Epithelial cell of esophagus (primary cell): ENCODE data around the gene NAXD.

Source experiments
- DNase-seq: peaks from one replicate; pipeline ENCODE4 v3.0.0; 2010; ENCODE audit warnings: low read depth
- H3K4me3 ChIP-seq: 2 replicates; pipeline ENCODE4 v1.5.1; 2011; ENCODE audit warnings: mild to moderate bottlenecking, low read length, control low read depth
- TF ChIP-seq, protein P1 (sequence below): IDR thresholded peaks from 2 replicates; pipeline ENCODE4 v1.5.1; 2011; ENCODE audit warnings: low read depth, mild to moderate bottlenecking, low read length, control low read depth, inconsistent platforms; ENCODE audit not compliant: insufficient read depth; ENCODE audit errors: missing control alignments

Gene NAXD

DNA sequence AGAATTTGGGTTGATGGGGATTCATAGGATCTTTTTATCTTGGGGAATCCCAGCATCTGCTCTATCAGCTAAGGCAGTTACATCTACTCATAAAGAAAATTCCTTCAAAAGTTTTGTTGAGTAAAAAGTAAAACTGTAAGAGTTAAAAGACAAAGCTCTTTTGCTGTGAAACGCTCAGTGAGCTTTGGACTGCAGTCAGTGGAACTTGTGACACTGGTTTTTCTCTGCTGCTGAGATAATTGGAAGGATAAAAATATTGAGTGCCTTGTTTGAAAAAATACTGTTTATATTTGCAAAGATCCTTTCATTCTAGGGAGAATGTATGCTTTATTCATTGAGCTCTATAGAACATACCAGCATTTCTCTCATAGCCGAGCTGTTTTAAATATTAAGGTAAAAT lies 5.3 kb downstream of the NAXD start:
- TF ChIP-seq, protein P1, sequence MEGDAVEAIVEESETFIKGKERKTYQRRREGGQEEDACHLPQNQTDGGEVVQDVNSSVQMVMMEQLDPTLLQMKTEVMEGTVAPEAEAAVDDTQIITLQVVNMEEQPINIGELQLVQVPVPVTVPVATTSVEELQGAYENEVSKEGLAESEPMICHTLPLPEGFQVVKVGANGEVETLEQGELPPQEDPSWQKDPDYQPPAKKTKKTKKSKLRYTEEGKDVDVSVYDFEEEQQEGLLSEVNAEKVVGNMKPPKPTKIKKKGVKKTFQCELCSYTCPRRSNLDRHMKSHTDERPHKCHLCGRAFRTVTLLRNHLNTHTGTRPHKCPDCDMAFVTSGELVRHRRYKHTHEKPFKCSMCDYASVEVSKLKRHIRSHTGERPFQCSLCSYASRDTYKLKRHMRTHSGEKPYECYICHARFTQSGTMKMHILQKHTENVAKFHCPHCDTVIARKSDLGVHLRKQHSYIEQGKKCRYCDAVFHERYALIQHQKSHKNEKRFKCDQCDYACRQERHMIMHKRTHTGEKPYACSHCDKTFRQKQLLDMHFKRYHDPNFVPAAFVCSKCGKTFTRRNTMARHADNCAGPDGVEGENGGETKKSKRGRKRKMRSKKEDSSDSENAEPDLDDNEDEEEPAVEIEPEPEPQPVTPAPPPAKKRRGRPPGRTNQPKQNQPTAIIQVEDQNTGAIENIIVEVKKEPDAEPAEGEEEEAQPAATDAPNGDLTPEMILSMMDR = no peak
- no peak for DNase-seq

GRCh38 chr13:110624766-110625756 lies 9.7 kb downstream of the NAXD start:
- no peak overlapping the region for H3K4me3 ChIP-seq
- TF ChIP-seq, protein P1 = no peak
- DNase-seq = no peak

More for the DNA sequence above, 5.3 kb downstream of the NAXD start:
- no peak overlapping the region for H3K4me3 ChIP-seq

DNA sequence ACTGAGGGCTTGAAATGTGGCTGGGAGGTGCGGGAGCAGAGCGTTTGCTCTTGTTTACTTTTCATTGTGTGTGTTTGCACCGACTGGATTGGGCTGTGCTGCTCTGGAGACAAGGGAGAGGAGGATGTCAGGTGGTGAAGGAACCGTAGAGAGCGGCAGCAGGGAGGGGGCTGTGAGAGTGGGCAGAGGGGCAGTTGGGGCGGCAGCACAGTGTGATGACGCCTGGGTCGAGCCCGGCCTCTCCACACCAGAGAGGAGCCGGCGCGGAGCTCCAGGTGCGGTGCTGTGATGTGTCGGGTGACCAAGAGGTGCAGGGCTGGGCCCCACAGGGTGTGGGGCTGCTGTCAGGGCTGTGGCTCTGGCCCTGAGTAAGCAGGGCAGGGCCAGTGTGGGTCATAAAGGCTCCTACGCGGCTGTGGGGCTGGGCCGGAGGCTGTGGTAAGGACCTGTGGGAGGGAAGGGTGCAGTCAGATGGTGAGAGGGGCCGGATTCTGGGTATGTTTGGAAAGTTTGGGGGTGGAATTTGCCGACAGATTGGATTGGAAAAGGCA lies 10.5 kb downstream of the NAXD start:
- TF ChIP-seq, protein P1 = no peak
- DNase-seq = peak; percentile 22
- H3K4me3 ChIP-seq = no peak overlapping the region

DNA sequence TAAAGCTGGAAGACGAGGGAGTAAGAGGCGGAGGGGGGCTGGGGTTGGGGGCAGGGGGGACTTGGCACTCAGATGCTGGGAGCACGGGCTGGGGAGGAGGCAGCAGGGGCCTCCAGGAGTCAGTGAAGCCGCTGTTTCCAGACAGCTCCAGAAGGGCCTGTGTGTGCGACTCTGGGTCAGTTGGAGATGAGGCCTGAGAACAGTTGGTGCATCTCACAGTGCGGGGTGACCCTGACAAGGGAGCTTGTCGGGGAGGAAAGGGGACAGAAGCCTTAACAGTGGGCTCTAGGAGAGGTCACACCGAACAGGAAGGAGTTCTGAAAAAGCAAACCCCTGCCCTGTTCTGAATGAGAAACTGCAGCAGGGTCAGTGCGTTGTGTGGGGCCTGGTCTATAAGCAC lies 11.2 kb downstream of the NAXD start:
- TF ChIP-seq, protein P1 = no peak
- H3K4me3 ChIP-seq = no peak overlapping the region
- no peak for DNase-seq

GRCh38 chr13:110627351-110627750 lies 12.0 kb downstream of the NAXD start:
- TF ChIP-seq, protein P1 = no peak
- peak; percentile 90 for DNase-seq
- no peak overlapping the region for H3K4me3 ChIP-seq

- H3K4me3 ChIP-seq = no peak overlapping the region
- DNase-seq = no peak
- TF ChIP-seq, protein P1 = no peak
Observed at GRCh38 chr13:110627761-110628476, 12.6 kb downstream of the NAXD start.
